Liver (tissue), 3 donors: Measurements from ENCODE around the gene SPATS2L.

Source experiments
- ATF3 ChIP-seq: IDR thresholded peaks from 2 replicates; pipeline ENCODE4 v1.6.1; 2016; ENCODE audit warnings: antibody characterized with exemption
- CTCF ChIP-seq: fragments of 150-350 bp; IDR thresholded peaks from 2 replicates; pipeline ENCODE4 v1.5.1; 2017; ENCODE audit warnings: improper control_type of control experiment, low read depth, low read length; ENCODE audit not compliant: missing input control
- EGR1 ChIP-seq, 2 donors: IDR thresholded peaks; 2 replicates each; pipeline ENCODE4 v1.6.1; 2016 to 2018; ENCODE audit warnings: antibody characterized with exemption in 2 of 2, low read depth in 2 of 2
- FOXA1 ChIP-seq: IDR thresholded peaks from 2 replicates; pipeline ENCODE4 v1.6.1; 2016; ENCODE audit warnings: antibody characterized with exemption
- GABPA ChIP-seq, 2 donors: IDR thresholded peaks in 1 of 2; conservative IDR thresholded peaks in 1 of 2; 2 replicates each; pipeline ENCODE4 v1.6.1; 2016; ENCODE audit warnings: antibody characterized with exemption in 2 of 2, mild to moderate bottlenecking in 1 of 2, moderate library complexity in 1 of 2
- HNF4A ChIP-seq, 2 donors: conservative IDR thresholded peaks; 2 replicates each; pipeline ENCODE4 v1.6.1; 2016; ENCODE audit warnings: antibody characterized with exemption in 2 of 2, mild to moderate bottlenecking in 2 of 2
- REST ChIP-seq: IDR thresholded peaks from 2 replicates; pipeline ENCODE4 v1.6.1; 2016; ENCODE audit warnings: antibody characterized with exemption, mild to moderate bottlenecking
- RXRA ChIP-seq, 2 donors: IDR thresholded peaks; 2 replicates each; pipeline ENCODE4 v1.6.1; 2017 to 2018; ENCODE audit warnings: antibody characterized with exemption in 2 of 2, mild to moderate bottlenecking in 1 of 2
- SP1 ChIP-seq: IDR thresholded peaks from 2 replicates; pipeline ENCODE4 v1.6.1; 2018; ENCODE audit warnings: antibody characterized with exemption, mild to moderate bottlenecking
- YY1 ChIP-seq: IDR thresholded peaks from 2 replicates; pipeline ENCODE4 v1.6.1; 2016; ENCODE audit warnings: antibody characterized with exemption, mild to moderate bottlenecking
- donor health status: healthy.
- donor health status: healthy.

- TF ChIP-seq CTCF = no peak
- TF ChIP-seq EGR1 (IDR thresholded peaks at IDR 0.05; ENCODE audit: low read depth in 2 of 2) = no peak
- TF ChIP-seq HNF4A (conservative IDR thresholded peaks at IDR 0.05) = no peak
- TF ChIP-seq YY1 = no peak
- TF ChIP-seq ATF3 = no peak
- TF ChIP-seq GABPA (IDR thresholded peaks at IDR 0.05 in 1 of 2, conservative IDR thresholded peaks at IDR 0.05 in 1 of 2) = no peak
- no peak for TF ChIP-seq SP1
- no peak for TF ChIP-seq FOXA1
- TF ChIP-seq RXRA (IDR thresholded peaks at IDR 0.05) = no peak
- TF ChIP-seq REST = no peak
These were observed 53.1 kb downstream of the SPATS2L start for GRCh38 chr2:200359552-200359951.
